Measurements from ENCODE around the gene EMP3. TPM values are rescaled to one million over a fixed set of nuclear protein-coding genes. Genes with fewer than 3 reads are reported as not detected.

EMP3 gene
- total and polyA plus RNA-seq, 2 of the 13 experiments (the other 11 are each of a cell fraction or from before 2014, with no cell fraction given): 2.2 to 7.8 TPM

- no peak for TF ChIP-seq RBAK (CRISPR knock-in tag; IDR thresholded peaks at IDR 0.05)
- no peak for TF ChIP-seq ZIK1 (CRISPR knock-in tag; IDR thresholded peaks at IDR 0.05; ENCODE audit: borderline replicate concordance, low read depth)
- peak; percentile 80; the same call in 1 of the 2 replicates for TF ChIP-seq ZNF350 (CRISPR knock-in tag; IDR thresholded peaks at IDR 0.05; ENCODE audit: borderline replicate concordance, low read depth)
- no peak for TF ChIP-seq ARNT (IDR thresholded peaks at IDR 0.05)
- no peak for TF ChIP-seq REL (CRISPR knock-in tag; conservative IDR thresholded peaks at IDR 0.05)
- TF ChIP-seq SRF (IDR thresholded peaks at IDR 0.05; ENCODE audit: low read depth, low read length): no peak
- no peak for TF ChIP-seq RELA (CRISPR knock-in tag; IDR thresholded peaks at IDR 0.05)
- no peak for TF ChIP-seq SMARCE1 (IDR thresholded peaks at IDR 0.05; ENCODE audit: borderline replicate concordance)
- TF ChIP-seq KLF15 (CRISPR knock-in tag; IDR thresholded peaks at IDR 0.05; ENCODE audit: borderline replicate concordance): no peak
- TF ChIP-seq ELF3 (CRISPR knock-in tag; IDR thresholded peaks at IDR 0.05): no peak
- no peak for TF ChIP-seq HDAC6 (IDR thresholded peaks at IDR 0.05; ENCODE audit: low read depth, low read length)
- TF ChIP-seq, protein P1, sequence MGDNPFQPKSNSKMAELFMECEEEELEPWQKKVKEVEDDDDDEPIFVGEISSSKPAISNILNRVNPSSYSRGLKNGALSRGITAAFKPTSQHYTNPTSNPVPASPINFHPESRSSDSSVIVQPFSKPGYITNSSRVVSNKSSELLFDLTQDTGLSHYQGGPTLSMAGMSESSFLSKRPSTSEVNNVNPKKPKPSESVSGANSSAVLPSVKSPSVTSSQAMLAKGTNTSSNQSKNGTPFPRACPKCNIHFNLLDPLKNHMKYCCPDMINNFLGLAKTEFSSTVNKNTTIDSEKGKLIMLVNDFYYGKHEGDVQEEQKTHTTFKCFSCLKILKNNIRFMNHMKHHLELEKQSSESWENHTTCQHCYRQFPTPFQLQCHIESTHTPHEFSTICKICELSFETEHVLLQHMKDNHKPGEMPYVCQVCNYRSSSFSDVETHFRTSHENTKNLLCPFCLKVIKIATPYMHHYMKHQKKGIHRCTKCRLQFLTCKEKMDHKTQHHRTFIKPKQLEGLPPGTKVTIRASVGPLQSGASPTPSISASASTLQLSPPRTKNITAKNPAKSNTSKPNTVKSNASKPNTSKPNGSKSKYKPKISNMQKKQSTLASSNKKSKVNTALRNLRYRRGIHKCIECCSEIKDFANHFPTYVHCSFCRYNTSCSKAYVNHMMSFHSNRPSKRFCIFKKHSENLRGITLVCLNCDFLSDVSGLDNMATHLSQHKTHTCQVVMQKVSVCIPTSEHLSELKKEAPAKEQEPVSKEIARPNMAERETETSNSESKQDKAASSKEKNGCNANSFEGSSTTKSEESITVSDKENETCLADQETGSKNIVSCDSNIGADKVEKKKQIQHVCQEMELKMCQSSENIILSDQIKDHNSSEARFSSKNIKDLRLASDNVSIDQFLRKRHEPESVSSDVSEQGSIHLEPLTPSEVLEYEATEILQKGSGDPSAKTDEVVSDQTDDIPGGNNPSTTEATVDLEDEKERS (CRISPR knock-in tag; IDR thresholded peaks at IDR 0.05): no peak
- no peak for TF ChIP-seq ZNF235 (CRISPR knock-in tag; IDR thresholded peaks at IDR 0.05; ENCODE audit: borderline replicate concordance)
- peak in 1 of 2 experiments; percentile 67; a peak in 2 of 4 replicates for TF ChIP-seq POLR2A (IDR thresholded peaks at IDR 0.05; ENCODE audit: insufficient read depth in 1 of 2, low read depth in 2 of 2, low read length in 2 of 2)
- no peak for TF ChIP-seq CC2D1A (CRISPR knock-in tag; IDR thresholded peaks at IDR 0.05)
- 0 out of 2 replicates have a peak, but pooled peaks have one; percentile 35 for TF ChIP-seq REPIN1 (CRISPR knock-in tag; IDR thresholded peaks at IDR 0.05; ENCODE audit: borderline replicate concordance, low read depth)
- TF ChIP-seq ZSCAN25 (CRISPR knock-in tag; IDR thresholded peaks at IDR 0.05): no peak
- no peak for TF ChIP-seq ZNF138 (CRISPR knock-in tag; IDR thresholded peaks at IDR 0.05; ENCODE audit: low read depth)
These were observed 38.1 kb downstream of the EMP3 start (continued) for GRCh38 chr19:48363500-48363809.
